HG02970 (cell line): ENCODE results near the gene ACADSB.

ENCODE experiments used
- ATAC-seq: cut with Tn5 transposase; IDR thresholded peaks from one replicate; pipeline ENCODE4 v1.9.1; 2021; ENCODE audit warnings: mild to moderate bottlenecking, moderate library complexity, moderate number of reproducible peaks; ENCODE audit not compliant: unreplicated experiment, low FRiP score

The ACADSB gene

DNA sequence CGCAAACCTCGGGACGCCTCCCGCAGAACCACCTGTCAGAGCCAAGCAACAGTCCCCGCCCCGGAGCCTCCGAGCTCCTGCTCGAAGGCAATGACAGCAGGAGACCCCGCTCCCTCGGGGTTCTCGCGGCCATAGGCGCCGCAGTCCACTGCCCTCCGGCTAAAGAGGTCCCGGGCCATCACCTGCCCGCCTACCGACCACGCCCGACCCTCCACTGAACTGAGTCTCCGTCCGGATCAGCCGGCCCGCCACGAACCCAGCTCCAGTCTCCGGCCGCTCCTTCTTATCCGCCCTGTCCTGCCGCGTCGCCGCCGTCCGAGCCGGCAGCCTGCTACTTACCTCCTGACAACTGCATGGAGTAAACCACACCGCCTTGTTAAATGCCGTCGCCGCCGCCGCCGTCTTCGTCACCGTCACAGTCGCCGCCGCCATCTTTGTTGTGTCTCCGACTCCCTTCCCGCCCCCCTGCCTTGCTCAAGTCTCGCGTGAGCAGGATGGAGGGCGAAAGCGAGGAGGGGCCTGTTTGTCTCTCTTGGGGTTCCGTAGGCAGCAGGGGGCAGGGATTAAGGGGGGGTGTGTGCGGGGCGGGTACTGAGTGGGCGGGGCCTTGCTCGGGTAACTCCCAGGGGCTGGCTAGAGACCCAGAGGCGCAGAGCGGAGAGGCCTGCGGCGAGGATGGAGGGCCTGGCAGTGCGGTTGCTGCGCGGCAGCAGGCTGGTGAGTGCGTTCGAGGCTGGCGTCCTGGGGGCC, at the start of gene ACADSB, which contains the start of gene IKZF5:
Gene ACADSB (plus strand): TSS at position 652 of the 750 bp plus-strand sequence. CDS start 24 bp downstream, at position 676.
Gene IKZF5 (minus strand): TSS at position 441 of the 750 bp plus-strand sequence. CDS start 10,170 bp downstream, outside the sequence.
- ATAC-seq: peak; percentile 79

DNA sequence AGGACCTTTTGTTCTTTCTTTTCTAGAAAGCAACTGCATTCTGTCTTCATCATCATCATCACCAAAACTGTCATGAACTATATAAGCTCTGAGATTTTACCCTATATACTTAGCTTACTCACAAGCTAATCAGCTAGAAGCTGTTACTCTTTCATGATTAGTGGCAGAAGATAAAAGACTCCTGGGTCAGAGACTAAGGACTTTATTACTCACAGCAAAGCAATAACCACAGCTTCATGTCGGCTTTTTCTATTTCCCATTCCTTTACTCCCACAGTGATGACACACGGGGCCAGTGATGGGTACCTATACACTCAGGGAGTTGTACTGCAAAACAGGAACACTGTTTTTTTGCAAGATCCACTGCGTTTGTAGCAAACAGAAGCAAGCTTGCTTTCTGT, 46.4 kb upstream of the ACADSB start:
- ATAC-seq: no peak

DNA sequence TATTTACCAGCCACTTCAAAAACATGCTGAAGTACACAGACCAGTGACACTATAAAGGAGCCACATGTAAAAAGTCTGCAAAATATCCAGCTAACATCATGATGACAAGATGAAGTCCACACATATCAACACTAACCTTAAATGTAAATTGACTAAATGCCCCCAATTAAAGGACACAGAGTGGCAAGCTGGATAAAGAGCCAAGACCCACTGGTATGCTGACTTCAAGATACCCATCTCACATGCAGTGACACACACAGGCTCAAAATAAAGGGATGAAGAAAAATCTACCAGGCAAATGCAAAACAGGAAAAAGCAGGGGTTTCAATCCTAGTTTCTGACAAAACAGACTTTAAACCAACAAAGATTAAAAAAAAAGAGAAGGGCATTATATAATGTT, 41.9 kb upstream of the ACADSB start:
- ATAC-seq: no peak

DNA sequence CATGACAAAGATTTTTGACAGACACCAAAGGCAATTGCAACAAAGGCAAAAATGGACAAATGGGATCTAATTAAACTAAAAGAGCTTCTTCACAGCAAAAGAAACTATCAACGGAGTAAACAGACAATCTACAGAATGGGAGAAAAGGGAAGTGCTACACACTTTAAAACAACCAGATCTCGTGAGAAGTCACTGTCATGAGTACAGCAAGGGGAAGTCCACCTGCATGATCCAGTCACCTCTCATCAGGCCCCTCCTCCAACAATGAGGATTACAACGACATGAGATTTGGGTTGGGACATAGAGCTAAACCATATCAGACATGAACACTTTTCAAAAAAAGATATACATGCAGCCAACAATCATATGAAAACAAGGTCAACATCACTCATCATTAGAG, 40.1 kb upstream of the ACADSB start:
- ATAC-seq: no peak

DNA sequence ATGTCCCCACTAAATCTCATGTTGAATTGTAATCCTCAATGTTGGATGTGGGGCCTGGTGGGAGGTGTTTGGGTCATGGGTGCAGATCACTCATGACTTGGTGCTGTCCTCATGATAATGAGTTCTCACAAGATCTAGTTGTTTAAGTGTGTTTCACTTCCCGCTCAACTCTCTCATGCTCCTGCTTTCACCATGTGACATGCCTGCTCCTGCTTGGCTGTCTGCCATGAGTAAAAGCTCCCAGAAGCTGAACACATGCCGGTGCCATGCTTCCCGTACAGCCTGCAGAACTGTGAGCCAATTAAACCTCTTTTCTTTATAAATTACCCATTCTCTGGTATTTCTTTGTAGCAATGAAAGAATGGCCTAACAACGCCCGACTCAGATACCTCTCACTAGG, 34.8 kb upstream of the ACADSB start:
- no peak for ATAC-seq

DNA sequence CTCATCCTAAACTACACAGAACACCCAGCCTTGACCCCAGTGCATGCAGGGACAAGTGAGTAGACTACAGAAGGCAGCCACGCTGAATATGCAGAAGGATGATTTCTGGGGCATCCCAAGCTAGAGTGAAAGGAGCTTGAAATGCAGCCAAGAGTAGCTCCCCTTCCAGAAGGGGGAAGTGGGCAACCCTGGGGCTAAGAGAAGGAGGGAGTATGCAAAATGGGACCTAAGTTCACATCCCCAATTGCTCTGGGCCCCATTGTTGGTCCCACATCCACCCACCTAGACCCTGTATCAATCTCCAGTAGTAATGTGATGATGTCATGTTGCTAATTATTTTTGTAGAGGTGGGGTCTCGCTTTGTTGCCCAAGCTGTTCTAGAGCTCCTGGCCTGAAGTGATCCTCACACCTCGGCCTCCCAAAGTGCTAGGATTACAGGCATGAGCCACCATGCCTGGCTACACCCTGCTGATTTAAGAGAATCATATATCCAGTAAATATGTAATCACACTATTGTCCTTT, 34.2 kb upstream of the ACADSB start:
- ATAC-seq: no peak

DNA sequence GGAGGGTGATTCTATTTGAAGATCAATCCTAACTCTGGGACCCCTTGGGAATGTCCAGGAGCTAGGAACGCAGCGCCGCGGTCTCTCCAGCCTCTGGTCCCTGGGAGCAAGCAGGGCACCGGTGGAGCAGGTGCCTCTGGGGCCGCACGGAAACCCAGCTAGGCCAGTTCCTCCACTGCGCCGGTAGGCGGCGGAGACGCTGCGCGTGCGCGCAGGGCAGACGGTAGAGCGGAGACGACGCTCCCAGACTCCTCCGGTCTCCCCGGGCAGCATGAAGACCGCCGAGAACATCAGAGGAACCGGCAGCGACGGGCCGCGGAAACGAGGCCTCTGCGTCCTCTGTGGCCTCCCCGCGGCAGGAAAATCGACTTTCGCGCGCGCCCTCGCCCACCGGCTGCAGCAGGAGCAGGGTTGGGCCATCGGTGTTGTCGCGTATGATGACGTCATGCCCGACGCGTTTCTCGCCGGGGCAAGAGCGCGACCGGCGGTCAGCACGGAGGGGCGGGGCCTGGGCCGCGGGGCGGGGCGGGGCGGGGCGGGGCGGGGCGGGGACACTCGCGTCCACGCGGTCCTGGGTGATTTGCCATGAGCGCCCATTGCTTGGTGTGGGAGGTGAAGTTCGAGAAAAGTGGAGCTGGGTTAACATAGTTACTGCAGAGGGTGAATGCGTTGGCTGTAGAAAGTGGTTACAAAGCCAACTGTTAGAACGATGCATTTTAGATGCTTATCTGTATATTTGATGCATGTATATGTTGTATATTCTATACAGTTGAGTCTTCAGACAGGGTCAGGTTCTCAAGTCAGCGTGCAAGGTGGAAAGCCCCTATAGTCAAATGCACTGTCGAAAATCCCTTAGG, 28.4 kb upstream of the ACADSB start, which contains the start of gene PSTK:
Gene PSTK (plus strand): TSS at position 193 of the 857 bp plus-strand sequence. CDS start 79 bp downstream, at position 272.
- ATAC-seq: peak; percentile 98

DNA sequence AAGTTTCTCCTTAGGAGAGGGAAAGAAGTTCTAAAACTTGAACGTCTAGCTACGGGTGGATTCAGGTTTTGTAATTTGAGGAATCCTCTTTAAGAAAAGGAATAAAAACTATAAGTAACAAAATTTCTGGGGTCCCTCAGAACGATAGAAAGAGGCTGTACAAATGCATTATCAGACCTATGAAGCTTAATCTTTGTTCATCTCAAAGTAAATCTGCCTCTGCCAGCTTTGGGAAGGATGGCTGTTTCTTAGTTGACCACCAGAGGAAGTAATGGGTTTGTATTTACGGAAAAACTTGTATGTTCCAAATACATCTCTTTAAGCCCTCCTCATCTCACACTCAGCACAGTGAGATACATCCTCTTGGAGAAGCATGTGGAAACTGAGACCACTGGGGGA, 27.7 kb upstream of the ACADSB start:
- no peak for ATAC-seq

DNA sequence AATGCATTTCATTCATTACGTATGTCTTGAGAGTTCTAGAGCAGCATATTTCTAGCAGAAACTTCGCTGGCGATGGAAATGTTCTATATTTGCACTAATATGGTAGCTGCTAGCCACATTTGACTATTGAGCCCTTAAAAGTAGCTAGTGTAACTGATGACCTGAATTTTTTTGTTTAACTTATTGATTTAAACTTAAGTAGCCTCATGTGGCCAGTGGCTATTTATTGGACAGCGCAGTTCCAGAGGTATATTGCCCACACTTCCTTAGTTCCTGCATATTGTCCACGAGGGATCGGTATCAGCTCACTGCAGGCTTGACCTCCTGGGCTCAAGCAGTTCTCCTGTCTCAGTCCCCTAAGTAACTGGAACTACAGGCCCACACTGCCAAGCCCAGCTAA, 24.9 kb upstream of the ACADSB start:
- no peak for ATAC-seq

- no peak for ATAC-seq
These were observed 24.1 kb upstream of the ACADSB start for GRCh38 chr10:122984708-122985107.

- ATAC-seq: no peak
These were observed 22.5 kb upstream of the ACADSB start for GRCh38 chr10:122986335-122986734.

DNA sequence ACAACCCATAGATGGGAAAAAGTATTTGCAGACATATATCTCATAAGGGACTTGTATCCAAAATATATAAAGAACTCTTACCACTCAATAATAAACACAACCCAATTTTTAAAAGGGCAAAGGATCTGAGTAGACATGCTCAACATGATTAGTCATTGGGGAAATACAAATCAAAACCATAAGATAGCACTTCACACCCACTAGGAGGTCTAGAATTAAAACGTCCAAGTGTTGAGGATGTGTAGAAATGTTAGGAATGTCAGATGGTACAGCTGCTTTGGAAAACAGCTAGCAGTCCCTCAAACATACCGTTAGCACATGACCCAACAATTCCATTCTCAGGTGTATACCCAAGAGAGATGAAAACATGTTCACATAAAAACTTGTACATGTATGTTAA, 20.3 kb upstream of the ACADSB start:
- ATAC-seq: no peak

DNA sequence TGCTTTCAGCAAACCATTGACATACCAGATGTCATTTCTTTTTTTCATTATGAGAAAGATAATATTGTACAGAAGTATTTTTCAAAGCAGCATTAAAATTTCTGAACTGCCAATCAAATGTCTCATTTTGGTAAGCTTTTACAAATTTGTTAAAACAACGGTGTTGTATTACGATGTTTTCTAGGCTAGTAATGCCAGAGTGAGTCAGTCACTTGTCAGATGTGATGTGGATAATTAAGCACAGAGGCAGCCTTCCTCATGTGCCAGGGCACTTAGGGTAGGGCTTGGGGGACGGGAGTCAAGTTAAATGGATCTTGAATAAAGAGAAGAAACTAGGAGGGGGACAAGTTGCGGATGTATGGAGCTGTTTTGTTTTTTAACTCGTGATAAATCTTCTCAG, 18.5 kb upstream of the ACADSB start:
- no peak for ATAC-seq

GRCh38 chr10:122992031-122992585, 16.7 kb upstream of the ACADSB start:
- no peak for ATAC-seq

DNA sequence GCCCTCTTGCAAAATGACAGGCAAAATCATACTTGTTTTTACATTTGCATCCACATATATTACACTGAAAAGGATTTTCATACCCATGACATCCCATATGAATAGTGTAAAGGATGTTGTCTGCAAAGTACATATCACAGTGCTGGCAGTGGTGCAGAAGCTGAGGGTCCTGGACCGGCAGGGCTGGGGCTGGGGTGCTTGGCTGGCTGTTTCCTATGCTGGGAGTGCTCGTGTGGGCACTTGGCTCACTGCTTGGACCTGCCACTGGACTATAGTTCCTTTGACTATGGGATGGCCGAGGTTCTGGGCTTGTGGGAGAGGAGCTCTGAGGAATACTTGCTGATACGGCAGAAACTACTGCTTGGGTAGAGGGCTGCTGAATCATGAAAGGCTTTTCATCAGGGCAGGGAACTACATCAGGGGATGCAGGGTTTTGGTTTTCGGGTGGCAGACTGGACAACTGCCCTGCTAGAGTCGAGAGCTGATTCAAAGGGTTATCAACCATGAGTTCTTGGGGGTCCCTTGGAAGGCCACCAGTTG, 14.9 kb upstream of the ACADSB start:
- no peak for ATAC-seq

DNA sequence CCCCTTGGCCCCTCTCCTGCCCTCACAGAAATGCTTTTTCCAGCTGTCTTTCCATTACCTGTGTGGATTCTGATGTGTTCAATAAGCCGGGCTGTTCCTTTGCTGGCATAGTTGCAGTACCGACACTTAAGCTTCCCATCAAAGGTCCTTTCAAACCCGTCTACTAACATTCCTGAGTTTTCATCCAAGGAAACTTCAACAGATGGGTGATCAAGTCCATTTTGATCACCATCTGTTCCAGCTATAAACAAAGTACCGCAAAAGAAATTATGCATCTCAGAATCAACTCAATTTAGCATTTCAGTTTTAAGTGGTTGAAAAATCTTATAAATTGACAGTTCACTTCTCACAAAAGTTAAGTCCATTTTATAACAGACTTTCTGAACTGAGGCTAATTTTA, 12.9 kb upstream of the ACADSB start:
- ATAC-seq: no peak

- no peak for ATAC-seq
These were observed 10.9 kb upstream of the ACADSB start for GRCh38 chr10:122997864-122998263.

GRCh38 chr10:122998360-122998917, 10.4 kb upstream of the ACADSB start:
- ATAC-seq: no peak

- no peak for ATAC-seq
These were observed 9.9 kb upstream of the ACADSB start for GRCh38 chr10:122998934-122999333.

- ATAC-seq: no peak
These were observed 9.5 kb upstream of the ACADSB start for GRCh38 chr10:122999347-122999746.
